PC-9 (cell line): ENCODE results near the gene C3AR1. TPM values are rescaled to one million over a fixed set of nuclear protein-coding genes. Genes with fewer than 3 reads are reported as not detected.

Source experiments
- BruUV-seq: library from RNA; stranded (reverse); fragments of 400-500 nt; replicated peaks from 2 replicates; lab custom pipeline; 2021; lab: Mats Ljungman, UMichigan
- CTCF ChIA-PET: fragments of 300-600 bp; sonication (Branson Sonifier 250); formaldehyde crosslinking; loops from one replicate; lab custom pipeline; 2022; ENCODE audit warnings: antibody characterized with exemption; lab: Charles Lee
- POLR2A ChIA-PET: fragments of 300-600 bp; sonication (Branson Sonifier 250); formaldehyde crosslinking; loops from one replicate; lab custom pipeline; 2022; ENCODE audit warnings: antibody characterized with exemption; ENCODE audit not compliant: unreplicated experiment; lab: Charles Lee
- DNase-seq, 2 experiments: peaks; one replicate each; pipeline versions ENCODE4 v3.0.0 to v3.0.0-alpha.2; 2015 to 2022; ENCODE audit warnings: mixed read lengths in 1 of 2
- H2AFZ ChIP-seq: fragments of 200-600 bp; sonication (generic); 2 replicates; pipeline ENCODE4 v1.8.1; 2017; ENCODE audit warnings: antibody characterized with exemption
- H3F3A ChIP-seq: fragments of 200-600 bp; sonication (generic); 2 replicates; pipeline ENCODE4 v1.8.1; 2017; ENCODE audit warnings: antibody characterized with exemption, mild to moderate bottlenecking, low read depth; ENCODE audit not compliant: insufficient read depth
- H3K27ac ChIP-seq: fragments of 200-600 bp; sonication (generic); 2 replicates; pipeline ENCODE4 v1.6.1; 2016; ENCODE audit warnings: mixed run types
- H3K27me3 ChIP-seq: fragments of 200-600 bp; sonication (generic); 2 replicates; pipeline ENCODE4 v1.6.1; 2016; ENCODE audit warnings: low read depth, mixed run types; ENCODE audit not compliant: insufficient read depth
- H3K36me3 ChIP-seq: fragments of 200-600 bp; sonication (generic); 2 replicates; pipeline ENCODE4 v1.6.1; 2016; ENCODE audit warnings: low read depth, mixed run types
- H3K4me1 ChIP-seq: fragments of 200-600 bp; sonication (generic); replicated peaks from 2 replicates; pipeline ENCODE4 v1.6.1; 2016; ENCODE audit warnings: mixed run types; ENCODE audit not compliant: insufficient read depth
- H3K4me2 ChIP-seq: fragments of 200-600 bp; sonication (generic); 2 replicates; pipeline ENCODE4 v1.6.1; 2017; ENCODE audit warnings: mixed run types
- H3K4me3 ChIP-seq: fragments of 200-600 bp; sonication (generic); 2 replicates; pipeline ENCODE4 v1.6.1; 2016; ENCODE audit warnings: mixed run types
- H3K79me2 ChIP-seq: fragments of 200-600 bp; sonication (generic); 2 replicates; pipeline ENCODE4 v1.6.1; 2017; ENCODE audit warnings: low read depth, mixed run types
- H3K9me2 ChIP-seq: fragments of 200-600 bp; sonication (generic); 2 replicates; pipeline ENCODE4 v1.8.1; 2017; ENCODE audit warnings: mild to moderate bottlenecking; ENCODE audit not compliant: insufficient read depth
- H3K9me3 ChIP-seq: fragments of 200-600 bp; sonication (generic); 2 replicates; pipeline ENCODE4 v1.8.1; 2016; ENCODE audit warnings: low read depth; ENCODE audit not compliant: insufficient read depth
- H4K20me1 ChIP-seq: fragments of 200-600 bp; sonication (generic); 2 replicates; pipeline ENCODE4 v1.8.1; 2017; ENCODE audit not compliant: insufficient read depth
- EZH2 ChIP-seq: fragments of 200-600 bp; sonication (generic); IDR thresholded peaks from 2 replicates; pipeline ENCODE4 v1.8.0; 2017; ENCODE audit warnings: antibody characterized with exemption, low read depth
- intact Hi-C: fragments of 100-400 bp; cut with micrococcal nuclease; formaldehyde crosslinking; loops from one replicate; pipeline ENCODE4 v1.10.0; 2022; ENCODE audit not compliant: unreplicated experiment
- total RNA-seq: library from RNA; stranded (reverse); gene quantifications from 2 replicates; pipeline ENCODE4 v1.2.3, GENCODE V29; 2021
- TF ChIP-seq, protein P1 (sequence below): fragments of 200-600 bp; sonication (generic); conservative IDR thresholded peaks from 2 replicates; pipeline ENCODE4 v1.6.1; 2017; ENCODE audit warnings: mixed run types, antibody characterized with exemption, mild to moderate bottlenecking, moderate library complexity

The C3AR1 gene
- total RNA-seq, 1 experiment from 2014 or later, result not detected

- ChIA-PET POLR2A (interaction anchor here (0.7 kb wide), 1 partner anchor 19 kb away, joined by 5 read pairs; no protein-coding TSS in a partner anchor), CTCF (interaction anchor here (1.5 kb wide), 1 partner anchor 21 kb away, joined by 3 read pairs; no protein-coding TSS in a partner anchor)
- H3K4me2 ChIP-seq, result peak overlapping the region; percentile 23; the same call in 1 of the 2 replicates
- peaks cover 18% of the 10 kb centered on the region; the same call in 1 of the 2 replicates for H3F3A ChIP-seq
- no peaks in the 10 kb centered on the region for H3K9me3 ChIP-seq
- H3K4me1 ChIP-seq, result peaks cover 15% of the 10 kb centered on the region
- H2AFZ ChIP-seq, result no peak overlapping the region
- no peaks in the 10 kb centered on the region for H3K9me2 ChIP-seq
- BruUV-seq, result no TSS peak
- no peaks in the 10 kb centered on the region for H3K27me3 ChIP-seq
- intact Hi-C loops, result no loop called here
- DNase-seq, result no peak
- no peak overlapping the region for H3K4me3 ChIP-seq
- H3K36me3 ChIP-seq, result no peaks in the 10 kb centered on the region; the same call in 1 of the 2 replicates
- no peaks in the 10 kb centered on the region for H3K79me2 ChIP-seq
- no peak overlapping the region for H3K27ac ChIP-seq
- no peak for TF ChIP-seq EZH2
- TF ChIP-seq, protein P1, sequence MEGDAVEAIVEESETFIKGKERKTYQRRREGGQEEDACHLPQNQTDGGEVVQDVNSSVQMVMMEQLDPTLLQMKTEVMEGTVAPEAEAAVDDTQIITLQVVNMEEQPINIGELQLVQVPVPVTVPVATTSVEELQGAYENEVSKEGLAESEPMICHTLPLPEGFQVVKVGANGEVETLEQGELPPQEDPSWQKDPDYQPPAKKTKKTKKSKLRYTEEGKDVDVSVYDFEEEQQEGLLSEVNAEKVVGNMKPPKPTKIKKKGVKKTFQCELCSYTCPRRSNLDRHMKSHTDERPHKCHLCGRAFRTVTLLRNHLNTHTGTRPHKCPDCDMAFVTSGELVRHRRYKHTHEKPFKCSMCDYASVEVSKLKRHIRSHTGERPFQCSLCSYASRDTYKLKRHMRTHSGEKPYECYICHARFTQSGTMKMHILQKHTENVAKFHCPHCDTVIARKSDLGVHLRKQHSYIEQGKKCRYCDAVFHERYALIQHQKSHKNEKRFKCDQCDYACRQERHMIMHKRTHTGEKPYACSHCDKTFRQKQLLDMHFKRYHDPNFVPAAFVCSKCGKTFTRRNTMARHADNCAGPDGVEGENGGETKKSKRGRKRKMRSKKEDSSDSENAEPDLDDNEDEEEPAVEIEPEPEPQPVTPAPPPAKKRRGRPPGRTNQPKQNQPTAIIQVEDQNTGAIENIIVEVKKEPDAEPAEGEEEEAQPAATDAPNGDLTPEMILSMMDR, result no peak
- H4K20me1 ChIP-seq, result no peaks in the 10 kb centered on the region
Observed at GRCh38 chr12:8057306-8057705, 8.9 kb downstream of the C3AR1 start.

GRCh38 chr12:8054816-8055215, 11.3 kb downstream of the C3AR1 start:
- Histone ChIP-seq H3K9me3 (no peaks in the 10 kb centered on the region), H3K4me3 (no peak overlapping the region), H3K79me2 (no peaks in the 10 kb centered on the region), H3K27ac (no peak overlapping the region), H4K20me1 (no peaks in the 10 kb centered on the region), H3K9me2 (no peaks in the 10 kb centered on the region), H3K27me3 (no peaks in the 10 kb centered on the region), H2AFZ (no peak overlapping the region), H3K36me3 (peaks cover 4% of the 10 kb centered on the region; the same call in 1 of the 2 replicates), H3K4me1 (peaks cover 15% of the 10 kb centered on the region), H3K4me2 (no peak overlapping the region), H3F3A (peaks cover 18% of the 10 kb centered on the region; the same call in 1 of the 2 replicates)
- ChIA-PET CTCF (interaction anchor here (0.7 kb wide), 1 partner anchor 24 kb away, joined by 4 read pairs; no protein-coding TSS in a partner anchor), POLR2A (no interaction called here)
- no TSS peak for BruUV-seq
- no peak for DNase-seq
- TF ChIP-seq, protein P1, result no peak
- no peak for TF ChIP-seq EZH2
- intact Hi-C loops, result no loop called here

DNA sequence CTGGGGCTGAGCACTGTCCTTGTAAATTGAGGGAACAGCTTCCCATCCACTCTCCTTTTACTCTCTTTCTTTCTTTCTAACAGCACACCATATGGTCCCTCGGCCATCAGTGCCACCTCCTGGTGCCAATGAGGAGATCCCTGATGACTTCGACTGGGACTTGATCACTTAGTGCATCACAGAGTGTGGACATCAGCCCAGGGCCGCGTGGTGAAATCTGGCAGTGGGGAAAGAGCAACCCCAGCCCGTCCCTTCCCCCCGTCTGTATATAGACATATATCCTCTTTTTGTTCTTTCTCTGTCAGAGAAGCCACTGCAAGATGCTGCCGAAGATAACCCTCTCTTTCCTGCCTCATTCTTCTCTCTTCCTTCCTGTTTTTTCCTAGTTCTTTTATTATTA, 13.5 kb downstream of the C3AR1 start:
- Histone ChIP-seq H3K4me3 (no peak overlapping the region), H3K4me1 (peaks cover 8% of the 10 kb centered on the region), H3F3A (peaks cover 12% of the 10 kb centered on the region; the same call in 1 of the 2 replicates), H3K4me2 (no peak overlapping the region), H3K36me3 (peaks cover 4% of the 10 kb centered on the region; the same call in 1 of the 2 replicates), H3K27me3 (no peaks in the 10 kb centered on the region), H4K20me1 (no peaks in the 10 kb centered on the region), H3K9me2 (no peaks in the 10 kb centered on the region), H3K9me3 (no peaks in the 10 kb centered on the region), H3K27ac (no peak overlapping the region), H3K79me2 (no peaks in the 10 kb centered on the region), H2AFZ (no peak overlapping the region)
- TF ChIP-seq, protein P1, result no peak
- no peak for TF ChIP-seq EZH2
- no TSS peak for BruUV-seq
- no peak for DNase-seq
- ChIA-PET POLR2A (no interaction called here), CTCF (interaction anchor here (0.7 kb wide), 1 partner anchor 198 kb away, joined by 6 read pairs; no protein-coding TSS in a partner anchor)
- intact Hi-C loops, result no loop called here
